Smooth muscle cell (in vitro differentiated cells): ENCODE results near the gene SNCAIP. TPM values are rescaled to one million over a fixed set of nuclear protein-coding genes. Genes with fewer than 3 reads are reported as not detected.

Source experiments
- DNase-seq: peaks from one replicate; lab custom pipeline; 2025; ENCODE audit not compliant: unreplicated experiment; lab: John Stamatoyannopoulos, UW
- H2AFZ ChIP-seq: fragments of 200-600 bp; sonication (generic); 2 replicates; pipeline ENCODE4 v1.6.0; 2016; ENCODE audit warnings: antibody characterized with exemption, low read depth, mild to moderate bottlenecking
- H3F3A ChIP-seq: fragments of 200-600 bp; sonication (generic); 2 replicates; pipeline ENCODE4 v1.6.0; 2017; ENCODE audit warnings: antibody characterized with exemption, low read depth
- H3K27ac ChIP-seq: fragments of 200-600 bp; sonication (generic); 2 replicates; pipeline ENCODE4 v1.5.1; 2016; ENCODE audit warnings: low read depth, mild to moderate bottlenecking
- H3K27me3 ChIP-seq: fragments of 200-600 bp; sonication (generic); 2 replicates; pipeline ENCODE4 v1.6.1; 2016; ENCODE audit warnings: low read depth, mild to moderate bottlenecking
- H3K36me3 ChIP-seq: fragments of 200-600 bp; sonication (generic); 2 replicates; pipeline ENCODE4 v1.5.1; 2016; ENCODE audit warnings: low read depth
- H3K4me1 ChIP-seq: fragments of 200-600 bp; sonication (generic); 2 replicates; pipeline ENCODE4 v1.5.1; 2016; ENCODE audit warnings: low read depth
- H3K4me2 ChIP-seq: fragments of 200-600 bp; sonication (generic); 2 replicates; pipeline ENCODE4 v1.6.0; 2016; ENCODE audit warnings: mild to moderate bottlenecking
- H3K4me3 ChIP-seq: fragments of 200-600 bp; sonication (generic); 2 replicates; pipeline ENCODE4 v1.5.1; 2016; ENCODE audit warnings: mild to moderate bottlenecking
- H3K79me2 ChIP-seq: fragments of 200-600 bp; sonication (generic); 2 replicates; pipeline ENCODE4 v1.6.0; 2016; ENCODE audit warnings: low read depth, mild to moderate bottlenecking
- H3K9ac ChIP-seq: fragments of 200-600 bp; sonication (generic); 2 replicates; pipeline ENCODE4 v1.6.0; 2016; ENCODE audit warnings: low read depth
- H3K9me3 ChIP-seq: fragments of 200-600 bp; sonication (generic); replicated peaks from 2 replicates; pipeline ENCODE4 v1.5.1; 2016; ENCODE audit warnings: low read depth
- H4K20me1 ChIP-seq: fragments of 200-600 bp; sonication (generic); 2 replicates; pipeline ENCODE4 v1.6.0; 2016; ENCODE audit warnings: low read depth
- WGBS: methylation state at CpG from one replicate; pipeline ENCODE4 v1.1.7; 2016; ENCODE audit warnings: low lambda C conversion rate; 5-methylcytosine and 5-hydroxymethylcytosine counted together
- polyA plus RNA-seq: library from polyadenylated mRNA; unstranded; fragments of >200 nt; fragmentation: Nextera tagmentation; extraction: Ambion mirVana; gene quantifications from 2 replicates; pipeline ENCODE4 v1.2.1, GENCODE V29; 2016
- total RNA-seq: library from RNA; depleted of rRNA; stranded (reverse); fragments of >200 nt; gene quantifications from 2 replicates; pipeline ENCODE4 v1.2.3, GENCODE V29; 2014
- TF ChIP-seq, protein P1 (sequence below): fragments of 200-600 bp; sonication (generic); IDR thresholded peaks from 2 replicates; pipeline ENCODE4 v1.5.1; 2017; ENCODE audit warnings: borderline replicate concordance, mild to moderate bottlenecking, antibody characterized with exemption; ENCODE audit not compliant: insufficient read depth, poor library complexity, severe bottlenecking

The SNCAIP gene
- total and polyA plus RNA-seq, 2 experiments from 2014 or later = 7.2 to 8.0 TPM

GRCh38 chr5:122363623-122364022, 51.6 kb downstream of the SNCAIP start:
- H3K4me1 ChIP-seq = no peaks in the 10 kb centered on the region
- no peaks in the 10 kb centered on the region for H4K20me1 ChIP-seq
- H3F3A ChIP-seq = peaks cover 3% of the 10 kb centered on the region
- H3K36me3 ChIP-seq = no peaks in the 10 kb centered on the region
- H3K9ac ChIP-seq = no peak overlapping the region
- TF ChIP-seq, protein P1, sequence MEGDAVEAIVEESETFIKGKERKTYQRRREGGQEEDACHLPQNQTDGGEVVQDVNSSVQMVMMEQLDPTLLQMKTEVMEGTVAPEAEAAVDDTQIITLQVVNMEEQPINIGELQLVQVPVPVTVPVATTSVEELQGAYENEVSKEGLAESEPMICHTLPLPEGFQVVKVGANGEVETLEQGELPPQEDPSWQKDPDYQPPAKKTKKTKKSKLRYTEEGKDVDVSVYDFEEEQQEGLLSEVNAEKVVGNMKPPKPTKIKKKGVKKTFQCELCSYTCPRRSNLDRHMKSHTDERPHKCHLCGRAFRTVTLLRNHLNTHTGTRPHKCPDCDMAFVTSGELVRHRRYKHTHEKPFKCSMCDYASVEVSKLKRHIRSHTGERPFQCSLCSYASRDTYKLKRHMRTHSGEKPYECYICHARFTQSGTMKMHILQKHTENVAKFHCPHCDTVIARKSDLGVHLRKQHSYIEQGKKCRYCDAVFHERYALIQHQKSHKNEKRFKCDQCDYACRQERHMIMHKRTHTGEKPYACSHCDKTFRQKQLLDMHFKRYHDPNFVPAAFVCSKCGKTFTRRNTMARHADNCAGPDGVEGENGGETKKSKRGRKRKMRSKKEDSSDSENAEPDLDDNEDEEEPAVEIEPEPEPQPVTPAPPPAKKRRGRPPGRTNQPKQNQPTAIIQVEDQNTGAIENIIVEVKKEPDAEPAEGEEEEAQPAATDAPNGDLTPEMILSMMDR = no peak
- no peaks in the 10 kb centered on the region for H3K27me3 ChIP-seq
- H3K79me2 ChIP-seq = no peaks in the 10 kb centered on the region
- no peak overlapping the region for H3K27ac ChIP-seq
- DNase-seq = no peak
- 93% methylated on average over 1 of the region's 1 CpG for WGBS
- H3K4me3 ChIP-seq = no peak overlapping the region
- H3K4me2 ChIP-seq = no peak overlapping the region
- no peaks in the 10 kb centered on the region for H3K9me3 ChIP-seq
- H2AFZ ChIP-seq = no peak overlapping the region

- TF ChIP-seq, protein P1 = no peak
- H3K27ac ChIP-seq = no peak overlapping the region
- H4K20me1 ChIP-seq = no peaks in the 10 kb centered on the region
- no peak overlapping the region for H3K4me3 ChIP-seq
- H3K9ac ChIP-seq = no peak overlapping the region
- no peaks in the 10 kb centered on the region for H3K27me3 ChIP-seq
- H3K4me2 ChIP-seq = no peak overlapping the region
- H3K79me2 ChIP-seq = no peaks in the 10 kb centered on the region
- no peaks in the 10 kb centered on the region for H3K9me3 ChIP-seq
- no peaks in the 10 kb centered on the region for H3K36me3 ChIP-seq
- H3F3A ChIP-seq = no peaks in the 10 kb centered on the region
- WGBS = 44% methylated on average over 3 of the region's 3 CpGs
- no peaks in the 10 kb centered on the region for H3K4me1 ChIP-seq
- no peak overlapping the region for H2AFZ ChIP-seq
- DNase-seq = no peak
Observed at GRCh38 chr5:122366501-122366900, 54.5 kb downstream of the SNCAIP start.

DNA sequence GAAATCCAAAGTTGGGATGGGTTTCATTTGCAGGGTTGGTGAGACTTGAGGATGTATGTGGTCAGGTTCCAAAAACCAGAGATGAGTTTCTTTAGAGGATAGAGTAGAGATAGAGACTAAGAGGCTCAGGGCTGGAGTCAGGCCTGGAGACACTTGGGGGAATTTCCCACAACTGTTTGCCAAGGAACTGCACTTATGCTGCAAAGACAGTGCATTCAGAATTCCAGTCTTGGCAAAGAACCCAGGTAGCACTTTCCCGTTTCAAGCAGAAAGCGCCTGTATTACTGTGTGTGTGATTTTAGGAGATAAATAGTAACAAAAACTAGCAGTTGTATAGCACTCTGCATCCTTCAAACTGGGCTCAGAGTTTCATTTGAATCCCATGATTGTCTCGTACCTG, 55.4 kb downstream of the SNCAIP start:
- DNase-seq = no peak
- Histone ChIP-seq H3K4me1 (no peaks in the 10 kb centered on the region), H3K9me3 (no peaks in the 10 kb centered on the region), H3K4me3 (no peak overlapping the region), H3K79me2 (no peaks in the 10 kb centered on the region), H2AFZ (no peak overlapping the region), H3K9ac (no peak overlapping the region), H3K27ac (no peak overlapping the region), H3K27me3 (no peaks in the 10 kb centered on the region), H3K36me3 (no peaks in the 10 kb centered on the region), H3K4me2 (no peak overlapping the region), H3F3A (no peaks in the 10 kb centered on the region), H4K20me1 (no peaks in the 10 kb centered on the region)
- TF ChIP-seq, protein P1 = no peak
- WGBS = 99% methylated on average over 3 of the region's 3 CpGs

GRCh38 chr5:122368510-122369251, 56.6 kb downstream of the SNCAIP start:
- H2AFZ ChIP-seq = no peak overlapping the region
- H4K20me1 ChIP-seq = no peaks in the 10 kb centered on the region
- H3K4me2 ChIP-seq = peak overlapping the region; percentile 14
- H3K4me3 ChIP-seq = no peak overlapping the region
- no peaks in the 10 kb centered on the region for H3K9me3 ChIP-seq
- H3K27ac ChIP-seq = no peak overlapping the region
- peaks cover 3% of the 10 kb centered on the region for H3F3A ChIP-seq
- H3K79me2 ChIP-seq = no peaks in the 10 kb centered on the region
- H3K36me3 ChIP-seq = no peaks in the 10 kb centered on the region
- 31% methylated on average over 5 of the region's 5 CpGs for WGBS
- DNase-seq = no peak
- TF ChIP-seq, protein P1 = no peak
- H3K27me3 ChIP-seq = no peaks in the 10 kb centered on the region
- no peaks in the 10 kb centered on the region for H3K4me1 ChIP-seq
- no peak overlapping the region for H3K9ac ChIP-seq
